HG03558 (cell line): Measurements from ENCODE around the gene PNPLA7.
"Not testable (repeated sequence)": the region's sequence is repeated elsewhere in the genome, so short reads cannot be mapped to it uniquely, and the experiment has no call there.

ENCODE experiments used
- ATAC-seq: cut with Tn5 transposase; IDR thresholded peaks from one replicate; pipeline ENCODE4 v1.9.1; 2021; ENCODE audit warnings: moderate number of reproducible peaks; ENCODE audit not compliant: unreplicated experiment; ENCODE audit errors: extremely low read depth

PNPLA7 gene

GRCh38 chr9:137454597-137455358 lies 95.4 kb downstream of the PNPLA7 start:
- ATAC-seq, result no peak

GRCh38 chr9:137454145-137454596 lies 96.0 kb downstream of the PNPLA7 start:
- ATAC-seq, result no peak

GRCh38 chr9:137453643-137454081 lies 96.5 kb downstream of the PNPLA7 start:
- ATAC-seq, result no peak

GRCh38 chr9:137452761-137453642 lies 97.2 kb downstream of the PNPLA7 start:
- no peak for ATAC-seq

GRCh38 chr9:137452006-137452760 lies 98.0 kb downstream of the PNPLA7 start:
- ATAC-seq, result no peak

- ATAC-seq, result not testable (repeated sequence)
These were observed 98.8 kb downstream of the PNPLA7 start for GRCh38 chr9:137451264-137452005.

GRCh38 chr9:137450539-137451222 lies 99.5 kb downstream of the PNPLA7 start:
- ATAC-seq, result not testable (repeated sequence)

- ATAC-seq, result no peak
These were observed 100.2 kb downstream of the PNPLA7 start for GRCh38 chr9:137449931-137450538.

GRCh38 chr9:137449081-137449844 lies 100.9 kb downstream of the PNPLA7 start:
- ATAC-seq, result no peak

GRCh38 chr9:137448602-137448962 lies 101.6 kb downstream of the PNPLA7 start:
- ATAC-seq, result no peak

GRCh38 chr9:137447722-137448601 lies 102.2 kb downstream of the PNPLA7 start:
- no peak for ATAC-seq

- no peak for ATAC-seq
These were observed 103.2 kb downstream of the PNPLA7 start for GRCh38 chr9:137446851-137447471.

GRCh38 chr9:137445930-137446431 lies 104.2 kb downstream of the PNPLA7 start:
- ATAC-seq, result no peak

GRCh38 chr9:137445275-137445807 lies 104.9 kb downstream of the PNPLA7 start:
- ATAC-seq, result no peak

- no peak for ATAC-seq
These were observed 106.0 kb downstream of the PNPLA7 start for GRCh38 chr9:137444106-137444790.

- no peak for ATAC-seq
These were observed 108.3 kb downstream of the PNPLA7 start for GRCh38 chr9:137441935-137442321.
